Measurements from ENCODE around the gene SALL1. TPM values are rescaled to one million over a fixed set of nuclear protein-coding genes. Genes with fewer than 3 reads are reported as not detected.

Gene SALL1
- total and polyA plus RNA-seq, 2 of the 13 experiments (the other 11 are each of a cell fraction or from before 2014, with no cell fraction given): 6.6 to 12.3 TPM

DNA sequence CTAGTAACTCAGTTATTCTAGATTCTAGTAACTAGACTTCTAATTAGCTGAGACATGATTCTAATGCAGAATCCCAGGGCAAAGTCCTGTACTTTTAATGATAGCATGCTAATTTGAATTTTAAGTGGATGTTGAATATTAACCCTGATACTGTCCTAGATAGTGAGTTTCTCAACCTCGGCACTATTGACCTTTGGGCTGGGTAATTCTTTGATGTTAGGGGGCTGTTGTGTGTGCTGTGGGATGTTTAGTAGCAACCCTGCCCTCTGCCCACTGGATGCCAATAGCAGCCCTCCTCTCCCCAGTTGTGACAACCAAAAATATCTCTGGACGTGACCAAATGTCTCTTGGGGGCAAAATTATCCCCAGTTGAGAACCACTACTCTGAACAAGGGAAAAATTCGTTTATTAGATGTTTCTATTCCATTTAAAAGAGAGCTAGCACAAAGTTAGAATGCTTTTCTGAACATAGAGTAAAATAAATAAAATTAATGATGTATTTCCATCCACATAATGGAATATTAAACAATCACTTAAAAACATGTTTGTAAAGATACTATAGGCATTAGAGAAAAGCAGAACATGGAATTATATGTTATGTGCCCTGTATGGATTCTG lies 30.2 kb downstream of the SALL1 start (continued):
- TF ChIP-seq MED1 (CRISPR knock-in tag; IDR thresholded peaks at IDR 0.05) (peak; percentile 84), ZNF775 (CRISPR knock-in tag; IDR thresholded peaks at IDR 0.05; ENCODE audit: borderline replicate concordance) (no peak), NR2F1 (CRISPR knock-in tag; IDR thresholded peaks at IDR 0.05) (peak; percentile 91 to 92), POGZ (CRISPR knock-in tag; IDR thresholded peaks at IDR 0.05) (peak; percentile 51), CREM (IDR thresholded peaks at IDR 0.05) (peak; percentile 77), CREM (CRISPR knock-in tag; IDR thresholded peaks at IDR 0.05) (no peak), KDM5A (IDR thresholded peaks at IDR 0.05; ENCODE audit: borderline replicate concordance, low read length) (no peak; the same call in 1 of the 2 replicates), RAD21 (CRISPR knock-in tag; IDR thresholded peaks at IDR 0.05) (peak; percentile 57; the same call in 1 of the 2 replicates), TCF7L2 (IDR thresholded peaks at IDR 0.05; ENCODE audit: low read depth, low read length) (peak; percentile 94), SIX4 (CRISPR knock-in tag; IDR thresholded peaks at IDR 0.05) (0 out of 2 replicates have a peak, but pooled peaks have one; percentile 40), HNF4A (CRISPR knock-in tag; IDR thresholded peaks at IDR 0.05) (peak; percentile 98), MXD4 (CRISPR knock-in tag; IDR thresholded peaks at IDR 0.05) (peak; percentile 18; the same call in 1 of the 2 replicates), CBX5 (CRISPR knock-in tag; IDR thresholded peaks at IDR 0.05; ENCODE audit: borderline replicate concordance) (peak; percentile 54; the same call in 1 of the 2 replicates), ATM (IDR thresholded peaks at IDR 0.05; ENCODE audit: borderline replicate concordance) (no peak), ZNF644 (CRISPR knock-in tag; IDR thresholded peaks at IDR 0.05; ENCODE audit: low read depth) (peak; percentile 59; the same call in 1 of the 2 replicates), SKI (IDR thresholded peaks at IDR 0.05; ENCODE audit: partially characterized antibody) (peak; percentile 49), MXI1 (IDR thresholded peaks at IDR 0.05; ENCODE audit: borderline replicate concordance, low read depth, low read length) (no peak; the same call in 2 of the 3 replicates), ZEB1 (IDR thresholded peaks at IDR 0.05; ENCODE audit: insufficient replicate concordance, low read depth) (no peak), ZNF17 (CRISPR knock-in tag; IDR thresholded peaks at IDR 0.05) (no peak), IKZF1 (IDR thresholded peaks at IDR 0.05) (no peak), ZNF503 (CRISPR knock-in tag; IDR thresholded peaks at IDR 0.05) (peak; percentile 83), ZNF563 (CRISPR knock-in tag; IDR thresholded peaks at IDR 0.05) (no peak), ARID5B (CRISPR knock-in tag; IDR thresholded peaks at IDR 0.05) (peak; percentile 95)
- TF ChIP-seq, protein P1, sequence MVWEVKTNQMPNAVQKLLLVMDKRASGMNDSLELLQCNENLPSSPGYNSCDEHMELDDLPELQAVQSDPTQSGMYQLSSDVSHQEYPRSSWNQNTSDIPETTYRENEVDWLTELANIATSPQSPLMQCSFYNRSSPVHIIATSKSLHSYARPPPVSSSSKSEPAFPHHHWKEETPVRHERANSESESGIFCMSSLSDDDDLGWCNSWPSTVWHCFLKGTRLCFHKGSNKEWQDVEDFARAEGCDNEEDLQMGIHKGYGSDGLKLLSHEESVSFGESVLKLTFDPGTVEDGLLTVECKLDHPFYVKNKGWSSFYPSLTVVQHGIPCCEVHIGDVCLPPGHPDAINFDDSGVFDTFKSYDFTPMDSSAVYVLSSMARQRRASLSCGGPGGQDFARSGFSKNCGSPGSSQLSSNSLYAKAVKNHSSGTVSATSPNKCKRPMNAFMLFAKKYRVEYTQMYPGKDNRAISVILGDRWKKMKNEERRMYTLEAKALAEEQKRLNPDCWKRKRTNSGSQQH (CRISPR knock-in tag; IDR thresholded peaks at IDR 0.05; ENCODE audit: low read depth): no peak

Data from HepG2 (cell line).